Activated CD4-positive, alpha-beta T cell treated with anti-CD3 and anti-CD28 coated beads, Interleukin-2, amount 50 U/mL, for 4 hours (primary cell): ENCODE results near the gene SPATS2L.

ENCODE experiments used
- DNase-seq, 2 experiments: peaks; one replicate each; pipeline ENCODE4 v3.0.0-alpha.2; 2020

SPATS2L gene

GRCh38 chr2:200379481-200380090 is 73.1 kb downstream of the SPATS2L start:
- DNase-seq: no peak

GRCh38 chr2:200380091-200380561 is 73.6 kb downstream of the SPATS2L start:
- DNase-seq: no peak

- no peak for DNase-seq
These were observed 74.5 kb downstream of the SPATS2L start for GRCh38 chr2:200380833-200381542.

GRCh38 chr2:200382874-200383273 is 76.4 kb downstream of the SPATS2L start:
- no peak for DNase-seq

GRCh38 chr2:200383380-200384110 is 77.1 kb downstream of the SPATS2L start:
- DNase-seq: no peak

- no peak for DNase-seq
These were observed 78.7 kb downstream of the SPATS2L start for GRCh38 chr2:200385063-200385635.

- DNase-seq: no peak
These were observed 86.7 kb downstream of the SPATS2L start for GRCh38 chr2:200393191-200393590.

GRCh38 chr2:200394045-200394444 is 87.6 kb downstream of the SPATS2L start:
- no peak for DNase-seq

GRCh38 chr2:200396781-200397242 is 90.3 kb downstream of the SPATS2L start:
- DNase-seq: no peak

- no peak for DNase-seq
These were observed 91.3 kb downstream of the SPATS2L start for GRCh38 chr2:200397785-200398184.

GRCh38 chr2:200399046-200399445 is 92.6 kb downstream of the SPATS2L start:
- no peak for DNase-seq

- no peak for DNase-seq
These were observed 93.1 kb downstream of the SPATS2L start for GRCh38 chr2:200399636-200400035.

- no peak for DNase-seq
These were observed 97.3 kb downstream of the SPATS2L start for GRCh38 chr2:200403814-200404213.

- DNase-seq: no peak
These were observed 98.1 kb downstream of the SPATS2L start for GRCh38 chr2:200404615-200405014.

GRCh38 chr2:200405599-200406298 is 99.3 kb downstream of the SPATS2L start:
- no peak for DNase-seq

GRCh38 chr2:200406379-200406778 is 99.9 kb downstream of the SPATS2L start:
- no peak for DNase-seq

GRCh38 chr2:200408428-200409316 is 102.2 kb downstream of the SPATS2L start:
- DNase-seq: no peak

- no peak for DNase-seq
These were observed 105.3 kb downstream of the SPATS2L start for GRCh38 chr2:200411831-200412230.

- DNase-seq: no peak
These were observed 107.9 kb downstream of the SPATS2L start for GRCh38 chr2:200414367-200414766.

GRCh38 chr2:200415455-200415854 is 109.0 kb downstream of the SPATS2L start:
- no peak for DNase-seq

- no peak for DNase-seq
These were observed 110.4 kb downstream of the SPATS2L start for GRCh38 chr2:200416878-200417277.

- no peak for DNase-seq
These were observed 110.9 kb downstream of the SPATS2L start for GRCh38 chr2:200417366-200417765.
